Right lobe of liver (tissue), 6 donors: ENCODE data around the gene FSTL4. TPM values are rescaled to one million over a fixed set of nuclear protein-coding genes. Genes with fewer than 3 reads are reported as not detected.

Experiments
- ATAC-seq, 4 donors: fragments of 200-7000 bp; cut with Tn5 transposase; one replicate each; pipeline ENCODE4 v1.9.1; 2020; ENCODE audit warnings: mild to moderate bottlenecking in 4 of 4, moderate library complexity in 4 of 4
- DNase-seq, 3 donors: peaks; one replicate each; pipeline ENCODE4 v3.0.0-alpha.2; 2020
- H3K27ac ChIP-seq, 3 donors: fragments of 200-600 bp; one replicate each; pipeline ENCODE4 v1.8.0; 2022
- H3K27me3 ChIP-seq, 2 donors: fragments of 200-600 bp; one replicate each; pipeline ENCODE4 v1.8.0; 2022
- H3K36me3 ChIP-seq, 4 donors: fragments of 200-600 bp; sonication (generic) in 1 of 4; one replicate each; pipeline versions ENCODE4 v1.5.1 to v1.8.0; 2017 to 2022; ENCODE audit warnings: control low read depth in 1 of 4
- H3K4me1 ChIP-seq, 4 donors: fragments of 200-600 bp; sonication (generic) in 1 of 4; one replicate each; pipeline versions ENCODE4 v1.5.1 to v1.8.0; 2017 to 2022; ENCODE audit warnings: control low read depth in 1 of 4
- H3K4me3 ChIP-seq, 3 donors: fragments of 200-600 bp; one replicate each; pipeline ENCODE4 v1.8.0; 2022
- H3K9me3 ChIP-seq, 4 donors: fragments of 200-600 bp; sonication (generic) in 1 of 4; one replicate each; pipeline versions ENCODE4 v1.5.1 to v1.8.0; 2017 to 2022; ENCODE audit warnings: control low read depth in 1 of 4
- POLR2A ChIP-seq: fragments of 450-650 bp; IDR thresholded peaks from one replicate; pipeline ENCODE4 v1.6.1; 2017; ENCODE audit warnings: antibody characterized with exemption, mild to moderate bottlenecking
- WGBS: methylation state at CpG from one replicate; pipeline ENCODE4 v1.1.6; 2018; ENCODE audit warnings: low coverage, low lambda C conversion rate; ENCODE audit not compliant: insufficient coverage; ENCODE audit errors: missing lambda C conversion rate; 5-methylcytosine and 5-hydroxymethylcytosine counted together
- intact Hi-C, 2 donors: fragments of 100-400 bp; cut with DNase I; formaldehyde crosslinking; loops; one replicate each; pipeline versions ENCODE4 v1.11.2 to v1.14.1; 2022
- total RNA-seq, 6 experiments: library from RNA; depleted of rRNA in 2 of 6; stranded (reverse); fragments of >200 nt in 2 of 6; fragmentation: NEBNext Ultra II Directional in 3 of 6; extraction: Animal tissue kit (Norgen Biotek cat#: 25700) in 3 of 6; gene quantifications; one replicate each; pipeline versions ENCODE4 v1.1.0 to v1.2.4, GENCODE V29; 2016 to 2023
- TF ChIP-seq, protein P1 (sequence below), 4 donors: fragments of 200-600 bp in 3 of 4; fragments of 450-650 bp in 1 of 4; IDR thresholded peaks; one replicate each; pipeline versions ENCODE4 v1.5.1 to v1.8.0; 2016 to 2022; ENCODE audit warnings: antibody characterized with exemption in 4 of 4, mild to moderate bottlenecking in 2 of 4
- donor health status: DM: no; HTN: yes; CAD: no.
- donor health status: DM: no; HTN: no; CAD: no.
- donor health status: DM: no; HTN: no; CAD: no.
- donor health status: DM: no; HTN: yes; CAD: no.
- donor health status: DM: no; HTN: yes; CAD: no.

Gene FSTL4
- total RNA-seq, 6 experiments from 2014 or later: 0.62 to 1.3 (median 0.80) TPM; not detected in 3

GRCh38 chr5:133453831-133454230 is 158.5 kb downstream of the FSTL4 start:
- no peaks in the 10 kb centered on the region for H3K36me3 ChIP-seq
- no peak overlapping the region for H3K4me3 ChIP-seq
- no peaks in the 10 kb centered on the region for H3K9me3 ChIP-seq
- DNase-seq (no peak), ATAC-seq (no peak)
- H3K27me3 ChIP-seq: no peaks in the 10 kb centered on the region
- no peak overlapping the region for H3K27ac ChIP-seq
- intact Hi-C loops: no loop called here
- H3K4me1 ChIP-seq: peaks cover 0 to 26% (median 12%) of the 10 kb centered on the region in 4 donors
- TF ChIP-seq, protein P1, sequence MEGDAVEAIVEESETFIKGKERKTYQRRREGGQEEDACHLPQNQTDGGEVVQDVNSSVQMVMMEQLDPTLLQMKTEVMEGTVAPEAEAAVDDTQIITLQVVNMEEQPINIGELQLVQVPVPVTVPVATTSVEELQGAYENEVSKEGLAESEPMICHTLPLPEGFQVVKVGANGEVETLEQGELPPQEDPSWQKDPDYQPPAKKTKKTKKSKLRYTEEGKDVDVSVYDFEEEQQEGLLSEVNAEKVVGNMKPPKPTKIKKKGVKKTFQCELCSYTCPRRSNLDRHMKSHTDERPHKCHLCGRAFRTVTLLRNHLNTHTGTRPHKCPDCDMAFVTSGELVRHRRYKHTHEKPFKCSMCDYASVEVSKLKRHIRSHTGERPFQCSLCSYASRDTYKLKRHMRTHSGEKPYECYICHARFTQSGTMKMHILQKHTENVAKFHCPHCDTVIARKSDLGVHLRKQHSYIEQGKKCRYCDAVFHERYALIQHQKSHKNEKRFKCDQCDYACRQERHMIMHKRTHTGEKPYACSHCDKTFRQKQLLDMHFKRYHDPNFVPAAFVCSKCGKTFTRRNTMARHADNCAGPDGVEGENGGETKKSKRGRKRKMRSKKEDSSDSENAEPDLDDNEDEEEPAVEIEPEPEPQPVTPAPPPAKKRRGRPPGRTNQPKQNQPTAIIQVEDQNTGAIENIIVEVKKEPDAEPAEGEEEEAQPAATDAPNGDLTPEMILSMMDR (IDR thresholded peaks at IDR 0.05): no peak
- no peak for TF ChIP-seq POLR2A
- 80% methylated on average over 2 of the region's 2 CpGs for WGBS

- Histone ChIP-seq H3K27me3 (no peaks in the 10 kb centered on the region), H3K27ac (no peak overlapping the region), H3K4me3 (no peak overlapping the region), H3K36me3 (no peaks in the 10 kb centered on the region), H3K4me1 (peaks cover 0 to 26% (median 12%) of the 10 kb centered on the region in 4 donors), H3K9me3 (no peaks in the 10 kb centered on the region)
- intact Hi-C loops: no loop called here
- no peak for TF ChIP-seq POLR2A
- TF ChIP-seq, protein P1 (IDR thresholded peaks at IDR 0.05): no peak
- ATAC-seq (no peak), DNase-seq (no peak)
- 73% methylated on average over 3 of the region's 4 CpGs for WGBS
Observed at GRCh38 chr5:133453084-133453780, 159.1 kb downstream of the FSTL4 start.

GRCh38 chr5:133451926-133452325 is 160.4 kb downstream of the FSTL4 start:
- TF ChIP-seq, protein P1 (IDR thresholded peaks at IDR 0.05): no peak
- TF ChIP-seq POLR2A: no peak
- Histone ChIP-seq H3K4me3 (no peak overlapping the region), H3K9me3 (no peaks in the 10 kb centered on the region), H3K36me3 (no peaks in the 10 kb centered on the region), H3K27ac (no peak overlapping the region), H3K27me3 (no peaks in the 10 kb centered on the region), H3K4me1 (peaks cover 0 to 17% (median 8%) of the 10 kb centered on the region in 4 donors)
- ATAC-seq (no peak), DNase-seq (no peak)
- intact Hi-C loops: no loop called here
- WGBS: 100% methylated on average over 1 of the region's 1 CpG

GRCh38 chr5:133450286-133450685 is 162.1 kb downstream of the FSTL4 start:
- Histone ChIP-seq H3K27me3 (no peaks in the 10 kb centered on the region), H3K27ac (no peak overlapping the region), H3K36me3 (no peaks in the 10 kb centered on the region), H3K9me3 (no peaks in the 10 kb centered on the region), H3K4me3 (no peak overlapping the region), H3K4me1 (peaks cover 0 to under 1% (median under 1%) of the 10 kb centered on the region in 4 donors)
- intact Hi-C loops: no loop called here
- no peak for ATAC-seq
- no peak for DNase-seq
- no peak for TF ChIP-seq POLR2A
- TF ChIP-seq, protein P1 (IDR thresholded peaks at IDR 0.05): no peak
- 43% methylated on average over 1 of the region's 8 CpGs for WGBS
